Uterine smooth muscle cell (primary cell): ENCODE data around the gene FAM43A. TPM values are rescaled to one million over a fixed set of nuclear protein-coding genes. Genes with fewer than 3 reads are reported as not detected.

Source experiments
- total RNA-seq: library from RNA; depleted of rRNA; stranded (reverse); fragments of >200 nt; gene quantifications from 2 replicates; pipeline ENCODE4 v1.2.3, GENCODE V29; 2014

FAM43A gene
- total RNA-seq: 15.5 and 28.5 TPM in 2 replicates

GRCh38 chr3:194685718-194686413 lies at the start of gene FAM43A:
FAM43A (plus strand) TSS chr3:194685883; CDS start chr3:194686827, 944 bp downstream.

GRCh38 chr3:194671900-194672808 lies 13.5 kb upstream of the FAM43A start, which contains the start of gene LSG1:
LSG1 (minus strand) TSS chr3:194672191; CDS start chr3:194672162, 29 bp downstream.

Other genes with a start within 250 kb of the FAM43A start
- gene ATP13A3, start 198.9 kb upstream of the FAM43A start, total RNA-seq: 199 and 204 TPM in 2 replicates
- 10.2 and 11.0 TPM in 2 replicates for gene TMEM44, start 52.5 kb upstream of the FAM43A start, total RNA-seq
- gene LSG1, start 13.7 kb upstream of the FAM43A start, total RNA-seq: 36.6 and 41.3 TPM in 2 replicates